SU-DHL-6 (cell line): Measurements from ENCODE around the gene OR6J1.

Source experiments
- H2AFZ ChIP-seq: fragments of 200-600 bp; sonication (generic); 2 replicates; pipeline ENCODE4 v1.6.1; 2014; ENCODE audit warnings: low read depth, mild to moderate bottlenecking, moderate library complexity, mixed read lengths, antibody characterized with exemption, low read length; ENCODE audit not compliant: severe bottlenecking
- H3F3A ChIP-seq: fragments of 200-600 bp; shearing (Covaris generic); 2 replicates; pipeline ENCODE4 v1.6.0; 2016; ENCODE audit warnings: antibody characterized with exemption, mild to moderate bottlenecking; ENCODE audit not compliant: insufficient read depth
- H3K27ac ChIP-seq: fragments of 200-600 bp; sonication (generic); 2 replicates; pipeline ENCODE4 v1.5.1; 2016; ENCODE audit warnings: low read depth, mild to moderate bottlenecking, low read length, moderate library complexity, mixed read lengths
- H3K27me3 ChIP-seq: fragments of 200-600 bp; sonication (generic), shearing (Covaris generic); 2 replicates; pipeline ENCODE4 v1.6.0; 2014; ENCODE audit warnings: mild to moderate bottlenecking, low read length
- H3K36me3 ChIP-seq: fragments of 200-600 bp; sonication (generic); 2 replicates; pipeline ENCODE4 v1.6.1; 2014; ENCODE audit warnings: mild to moderate bottlenecking, low read length, mixed read lengths
- H3K4me2 ChIP-seq: fragments of 300-600, 200-600 bp; shearing (Covaris generic), sonication (generic); 2 replicates; pipeline ENCODE4 v1.6.0; 2014; ENCODE audit warnings: low read length, low read depth, mild to moderate bottlenecking; ENCODE audit not compliant: poor library complexity, severe bottlenecking
- H3K4me3 ChIP-seq: fragments of 200-600 bp; sonication (generic); 2 replicates; pipeline ENCODE4 v1.5.1; 2014; ENCODE audit warnings: antibody characterized with exemption, low read length, mild to moderate bottlenecking, mixed read lengths; ENCODE audit not compliant: insufficient read depth, poor library complexity, severe bottlenecking
- H3K79me2 ChIP-seq: fragments of 200-600 bp; sonication (generic); 2 replicates; pipeline ENCODE4 v1.6.1; 2014; ENCODE audit warnings: mild to moderate bottlenecking, low read length, moderate library complexity; ENCODE audit not compliant: insufficient read depth
- H3K9ac ChIP-seq: fragments of 200-600 bp; sonication (generic); 2 replicates; pipeline ENCODE4 v1.7.0; 2014; ENCODE audit warnings: mild to moderate bottlenecking, low read length
- H3K9me2 ChIP-seq: fragments of 200-600 bp; sonication (generic); replicated peaks from 2 replicates; pipeline ENCODE4 v1.6.1; 2014; ENCODE audit warnings: low read length; ENCODE audit not compliant: insufficient read depth
- H3K9me3 ChIP-seq: fragments of 200-600 bp; sonication (generic); 2 replicates; pipeline ENCODE4 v1.6.1; 2014; ENCODE audit warnings: low read length, mixed read lengths; ENCODE audit not compliant: insufficient read depth
- H4K20me1 ChIP-seq: fragments of 200-600 bp; sonication (generic); 2 replicates; pipeline ENCODE4 v1.6.1; 2014; ENCODE audit warnings: low read depth, mild to moderate bottlenecking, antibody characterized with exemption, low read length, moderate library complexity, mixed read lengths
- CTCF ChIP-seq: fragments of 200-600 bp; sonication (generic); IDR thresholded peaks from one replicate; pipeline ENCODE4 v1.5.1; 2017; ENCODE audit warnings: antibody characterized with exemption, mild to moderate bottlenecking, low read length, moderate library complexity; ENCODE audit not compliant: insufficient read depth, poor library complexity, severe bottlenecking
- EZH2phosphoT487 ChIP-seq: fragments of 200-600 bp; sonication (generic), shearing (Covaris generic); conservative IDR thresholded peaks from 2 replicates; pipeline ENCODE4 v1.6.1; 2018; ENCODE audit warnings: mild to moderate bottlenecking, antibody characterized with exemption, low read length, moderate library complexity, mixed read lengths

OR6J1 gene

GRCh38 chr14:22606380-22606779, 37.8 kb downstream of the OR6J1 start:
- Histone ChIP-seq H3K9me2 (no peaks in the 10 kb centered on the region), H3K9me3 (no peaks in the 10 kb centered on the region), H3K4me3 (no peak overlapping the region), H3F3A (no peaks in the 10 kb centered on the region), H3K9ac (no peak overlapping the region), H3K4me2 (no peak overlapping the region), H3K36me3 (no peaks in the 10 kb centered on the region), H2AFZ (no peak overlapping the region), H3K27me3 (no peaks in the 10 kb centered on the region), H3K27ac (no peak overlapping the region), H4K20me1 (no peaks in the 10 kb centered on the region), H3K79me2 (no peaks in the 10 kb centered on the region)
- TF ChIP-seq EZH2phosphoT487 = no peak

GRCh38 chr14:22602862-22603261, 41.3 kb downstream of the OR6J1 start:
- Histone ChIP-seq H3K4me3 (no peak overlapping the region), H3K79me2 (no peaks in the 10 kb centered on the region), H3K4me2 (no peak overlapping the region), H3F3A (no peaks in the 10 kb centered on the region), H4K20me1 (no peaks in the 10 kb centered on the region), H3K36me3 (no peaks in the 10 kb centered on the region), H3K9me3 (no peaks in the 10 kb centered on the region), H3K27ac (no peak overlapping the region), H2AFZ (no peak overlapping the region), H3K9me2 (no peaks in the 10 kb centered on the region), H3K9ac (no peak overlapping the region), H3K27me3 (no peaks in the 10 kb centered on the region)
- no peak for TF ChIP-seq EZH2phosphoT487
- TF ChIP-seq CTCF = no peak

- Histone ChIP-seq H3K27me3 (no peaks in the 10 kb centered on the region), H3F3A (no peaks in the 10 kb centered on the region), H3K9me3 (no peaks in the 10 kb centered on the region), H3K27ac (no peak overlapping the region), H4K20me1 (no peaks in the 10 kb centered on the region), H3K36me3 (no peaks in the 10 kb centered on the region), H2AFZ (no peak overlapping the region), H3K79me2 (no peaks in the 10 kb centered on the region), H3K4me3 (no peak overlapping the region), H3K9ac (no peak overlapping the region), H3K4me2 (no peak overlapping the region), H3K9me2 (no peaks in the 10 kb centered on the region)
- no peak for TF ChIP-seq CTCF
- TF ChIP-seq EZH2phosphoT487 = no peak
Observed at GRCh38 chr14:22601996-22602395, 42.2 kb downstream of the OR6J1 start.

- H3K27ac ChIP-seq = no peak overlapping the region
- no peaks in the 10 kb centered on the region for H3K27me3 ChIP-seq
- H3K79me2 ChIP-seq = no peaks in the 10 kb centered on the region
- H3K9me2 ChIP-seq = no peaks in the 10 kb centered on the region
- H4K20me1 ChIP-seq = no peaks in the 10 kb centered on the region
- no peaks in the 10 kb centered on the region for H3F3A ChIP-seq
- H3K9ac ChIP-seq = no peak overlapping the region
- TF ChIP-seq EZH2phosphoT487 = no peak
- no peak for TF ChIP-seq CTCF
- H2AFZ ChIP-seq = no peak overlapping the region
- no peak overlapping the region for H3K4me3 ChIP-seq
- no peak overlapping the region for H3K4me2 ChIP-seq
- H3K36me3 ChIP-seq = no peaks in the 10 kb centered on the region
- no peaks in the 10 kb centered on the region for H3K9me3 ChIP-seq
Observed at GRCh38 chr14:22601456-22601855, 42.7 kb downstream of the OR6J1 start.
